ENCODE measurements around the gene CX3CR1.

CX3CR1 gene

DNA sequence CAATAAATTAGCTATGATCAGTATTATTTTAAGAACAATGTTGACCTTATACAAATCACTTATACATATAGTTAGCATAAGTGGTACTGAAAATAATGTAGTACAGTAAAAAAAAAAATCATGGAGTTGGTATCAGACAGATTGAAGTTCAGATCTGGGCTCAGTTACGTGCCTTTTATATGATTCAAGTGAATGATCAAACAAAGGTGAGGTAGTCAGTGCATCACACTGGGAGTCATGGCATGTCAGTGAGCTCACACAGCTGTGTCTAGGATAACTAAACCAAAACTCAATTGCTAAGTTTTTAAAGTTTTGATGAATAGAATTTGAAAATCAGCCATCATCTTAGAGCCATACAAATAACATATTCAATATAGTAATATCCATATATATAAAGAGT lies 38.5 kb upstream of the CX3CR1 start:
- no peaks in the 10 kb centered on the region for H3K4me1 ChIP-seq (ENCODE audit: low read length)
- TF ChIP-seq, protein P1, sequence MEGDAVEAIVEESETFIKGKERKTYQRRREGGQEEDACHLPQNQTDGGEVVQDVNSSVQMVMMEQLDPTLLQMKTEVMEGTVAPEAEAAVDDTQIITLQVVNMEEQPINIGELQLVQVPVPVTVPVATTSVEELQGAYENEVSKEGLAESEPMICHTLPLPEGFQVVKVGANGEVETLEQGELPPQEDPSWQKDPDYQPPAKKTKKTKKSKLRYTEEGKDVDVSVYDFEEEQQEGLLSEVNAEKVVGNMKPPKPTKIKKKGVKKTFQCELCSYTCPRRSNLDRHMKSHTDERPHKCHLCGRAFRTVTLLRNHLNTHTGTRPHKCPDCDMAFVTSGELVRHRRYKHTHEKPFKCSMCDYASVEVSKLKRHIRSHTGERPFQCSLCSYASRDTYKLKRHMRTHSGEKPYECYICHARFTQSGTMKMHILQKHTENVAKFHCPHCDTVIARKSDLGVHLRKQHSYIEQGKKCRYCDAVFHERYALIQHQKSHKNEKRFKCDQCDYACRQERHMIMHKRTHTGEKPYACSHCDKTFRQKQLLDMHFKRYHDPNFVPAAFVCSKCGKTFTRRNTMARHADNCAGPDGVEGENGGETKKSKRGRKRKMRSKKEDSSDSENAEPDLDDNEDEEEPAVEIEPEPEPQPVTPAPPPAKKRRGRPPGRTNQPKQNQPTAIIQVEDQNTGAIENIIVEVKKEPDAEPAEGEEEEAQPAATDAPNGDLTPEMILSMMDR (IDR thresholded peaks at IDR 0.05; ENCODE audit: low read length), result no peak
- TF ChIP-seq EZH2 (optimal IDR thresholded peaks at IDR 0.05; ENCODE audit: low read depth, low read length) (no peak), EZH2phosphoT487 (IDR thresholded peaks at IDR 0.05; ENCODE audit: low read length) (no peak)
- H3K9me3 ChIP-seq (replicated peaks; ENCODE audit: insufficient read depth, low read length), result no peaks in the 10 kb centered on the region
- H3K27me3 ChIP-seq (replicated peaks; ENCODE audit: insufficient read depth, low read length), result no peaks in the 10 kb centered on the region
- H3K27ac ChIP-seq (ENCODE audit: low read length), result no peak overlapping the region
- no peak overlapping the region for H3K4me3 ChIP-seq (ENCODE audit: low read length)
- H3K4me2 ChIP-seq (ENCODE audit: low read depth, low read length), result no peak overlapping the region
- H3F3A ChIP-seq (ENCODE audit: insufficient read depth, low read length), result no peaks in the 10 kb centered on the region
- no peak overlapping the region for H3K9ac ChIP-seq (ENCODE audit: low read length)
- H3K79me2 ChIP-seq (ENCODE audit: low read length), result no peaks in the 10 kb centered on the region
- H4K20me1 ChIP-seq (ENCODE audit: insufficient read depth, low read length), result no peaks in the 10 kb centered on the region
- no peak overlapping the region for H2AFZ ChIP-seq (ENCODE audit: low read length)
- H3K9me2 ChIP-seq (replicated peaks; ENCODE audit: insufficient read depth, low read length), result no peaks in the 10 kb centered on the region
- DNase-seq, result no peak
- H3K36me3 ChIP-seq (replicated peaks; ENCODE audit: insufficient read depth, low read length), result no peaks in the 10 kb centered on the region

DNA sequence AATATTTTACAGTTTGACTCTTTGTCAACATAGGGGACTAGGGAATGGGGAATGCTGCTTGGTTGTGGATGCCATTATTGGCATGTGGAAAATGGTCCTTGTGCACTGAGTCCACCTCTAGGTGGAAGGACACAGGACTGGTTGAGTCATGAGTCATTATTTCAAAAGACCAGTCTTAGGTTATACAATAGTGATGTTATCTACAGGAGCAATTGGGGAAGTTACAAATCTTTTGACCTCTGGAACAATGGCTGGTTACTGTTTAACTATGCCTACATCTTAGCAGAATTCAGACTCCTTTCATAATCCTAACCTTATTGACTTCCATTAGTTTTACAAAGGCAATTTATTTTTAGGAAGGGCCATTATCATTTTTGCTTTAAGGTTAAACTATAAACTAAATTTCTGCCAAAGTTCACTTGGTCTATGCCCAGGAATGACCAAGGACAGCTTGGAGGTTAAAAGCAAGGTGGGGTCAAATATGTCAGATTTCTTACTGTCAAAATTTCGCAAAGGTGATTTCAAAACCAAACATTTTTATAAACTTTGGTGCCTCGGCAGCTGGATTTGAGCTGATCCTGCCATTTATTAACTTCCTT lies 37.8 kb upstream of the CX3CR1 start:
- Histone ChIP-seq H3K4me1 (ENCODE audit: low read length) (no peaks in the 10 kb centered on the region), H3K4me2 (ENCODE audit: low read depth, low read length) (no peak overlapping the region), H3K9ac (ENCODE audit: low read length) (no peak overlapping the region), H3K79me2 (ENCODE audit: low read length) (no peaks in the 10 kb centered on the region), H3K27me3 (replicated peaks; ENCODE audit: insufficient read depth, low read length) (no peaks in the 10 kb centered on the region), H4K20me1 (ENCODE audit: insufficient read depth, low read length) (no peaks in the 10 kb centered on the region), H3K9me3 (replicated peaks; ENCODE audit: insufficient read depth, low read length) (no peaks in the 10 kb centered on the region), H3F3A (ENCODE audit: insufficient read depth, low read length) (no peaks in the 10 kb centered on the region), H3K36me3 (replicated peaks; ENCODE audit: insufficient read depth, low read length) (no peaks in the 10 kb centered on the region), H3K27ac (ENCODE audit: low read length) (no peak overlapping the region), H3K4me3 (ENCODE audit: low read length) (no peak overlapping the region), H2AFZ (ENCODE audit: low read length) (no peak overlapping the region), H3K9me2 (replicated peaks; ENCODE audit: insufficient read depth, low read length) (no peaks in the 10 kb centered on the region)
- no peak for DNase-seq
- no peak for TF ChIP-seq EZH2 (optimal IDR thresholded peaks at IDR 0.05; ENCODE audit: low read depth, low read length)
- no peak for TF ChIP-seq EZH2phosphoT487 (IDR thresholded peaks at IDR 0.05; ENCODE audit: low read length)
- TF ChIP-seq, protein P1 (IDR thresholded peaks at IDR 0.05; ENCODE audit: low read length), result no peak

DNA sequence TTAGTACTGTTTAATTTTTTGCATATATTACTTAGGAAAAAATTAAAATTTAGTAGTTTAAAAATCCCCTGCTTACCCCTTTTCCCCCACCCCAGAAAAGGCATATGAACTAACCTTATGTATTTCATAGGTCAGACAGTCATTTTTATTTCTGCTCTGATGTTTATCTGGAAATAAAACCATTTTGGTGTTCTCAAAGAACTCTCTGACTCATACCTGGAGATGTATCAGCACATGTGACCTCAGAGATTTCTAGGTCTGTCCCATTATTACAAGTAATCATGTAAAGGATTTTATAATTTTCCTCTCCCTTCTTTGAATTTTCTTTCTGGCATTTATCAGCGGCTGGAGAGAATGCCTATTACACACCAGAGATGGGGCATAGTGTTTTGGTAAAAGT lies 35.6 kb upstream of the CX3CR1 start:
- Histone ChIP-seq H3K79me2 (ENCODE audit: low read length) (no peaks in the 10 kb centered on the region), H3K36me3 (replicated peaks; ENCODE audit: insufficient read depth, low read length) (no peaks in the 10 kb centered on the region), H3K9me3 (replicated peaks; ENCODE audit: insufficient read depth, low read length) (no peaks in the 10 kb centered on the region), H3F3A (ENCODE audit: insufficient read depth, low read length) (no peaks in the 10 kb centered on the region), H3K4me2 (ENCODE audit: low read depth, low read length) (no peak overlapping the region), H3K4me1 (ENCODE audit: low read length) (no peaks in the 10 kb centered on the region), H2AFZ (ENCODE audit: low read length) (no peak overlapping the region), H3K27me3 (replicated peaks; ENCODE audit: insufficient read depth, low read length) (no peaks in the 10 kb centered on the region), H3K9ac (ENCODE audit: low read length) (no peak overlapping the region), H3K9me2 (replicated peaks; ENCODE audit: insufficient read depth, low read length) (no peaks in the 10 kb centered on the region), H3K4me3 (ENCODE audit: low read length) (no peak overlapping the region), H4K20me1 (ENCODE audit: insufficient read depth, low read length) (no peaks in the 10 kb centered on the region), H3K27ac (ENCODE audit: low read length) (no peak overlapping the region)
- no peak for DNase-seq
- no peak for TF ChIP-seq EZH2phosphoT487 (IDR thresholded peaks at IDR 0.05; ENCODE audit: low read length)
- TF ChIP-seq, protein P1 (IDR thresholded peaks at IDR 0.05; ENCODE audit: low read length), result no peak
- no peak for TF ChIP-seq EZH2 (optimal IDR thresholded peaks at IDR 0.05; ENCODE audit: low read depth, low read length)
